B cell (primary cell): ENCODE measurements around the gene HPN. TPM values are rescaled to one million over a fixed set of nuclear protein-coding genes. Genes with fewer than 3 reads are reported as not detected.

Experiments used
- ATAC-seq: fragments of 200-7000 bp; cut with Tn5 transposase; one replicate; pipeline ENCODE4 v1.10.0; 2021; ENCODE audit warnings: low read depth, mild to moderate bottlenecking, moderate number of reproducible peaks, moderate library complexity
- CTCF ChIA-PET: fragments of 350-600 bp; sonication (Branson Sonifier 250); formaldehyde crosslinking; loops from one replicate; lab custom pipeline; 2021; ENCODE audit warnings: antibody characterized with exemption, inconsistent platforms; lab: Charles Lee
- POLR2A ChIA-PET: fragments of 350-600 bp; sonication (Branson Sonifier 250); formaldehyde crosslinking; loops from one replicate; lab custom pipeline; 2021; ENCODE audit warnings: antibody characterized with exemption; lab: Charles Lee
- DNase-seq: peaks from one replicate; pipeline ENCODE4 v3.0.0; 2013
- H2AFZ ChIP-seq: 2 replicates; pipeline ENCODE4 v1.6.1; 2012; ENCODE audit warnings: mild to moderate bottlenecking, low read depth, low read length; ENCODE audit not compliant: insufficient read depth, poor library complexity, severe bottlenecking
- H3K27ac ChIP-seq, 2 donors: 1 replicate in 1 of 2; 2 replicates in 1 of 2; pipeline ENCODE4 v1.5.1; 2012 to 2013; ENCODE audit warnings: low read length in 2 of 2, mild to moderate bottlenecking in 2 of 2, moderate library complexity in 1 of 2
- H3K27me3 ChIP-seq, 4 experiments: fragments of 200-600 bp in 1 of 4; sonication (generic) in 1 of 4; replicated peaks in 1 of 4; 1 replicate in 2 of 4; 2 replicates in 2 of 4; pipeline versions ENCODE4 v1.6.1 to v1.7.0; 2013 to 2016; ENCODE audit warnings: low read length in 3 of 4, mild to moderate bottlenecking in 2 of 4, mixed read lengths in 1 of 4, moderate library complexity in 1 of 4; ENCODE audit not compliant: insufficient read depth in 4 of 4, control insufficient read depth in 3 of 4; ENCODE audit errors: control extremely low read depth in 1 of 4
- H3K36me3 ChIP-seq, 2 experiments: replicated peaks in 1 of 2; 1 replicate in 1 of 2; 2 replicates in 1 of 2; pipeline versions ENCODE4 v1.6.1 to v1.7.1; 2013; ENCODE audit warnings: low read length in 1 of 2; ENCODE audit not compliant: insufficient read depth in 2 of 2, control insufficient read depth in 1 of 2; ENCODE audit errors: control extremely low read depth in 1 of 2, extremely low read depth in 1 of 2
- H3K4me1 ChIP-seq, 2 donors: fragments of 200-600 bp in 1 of 2; sonication (generic) in 1 of 2; 1 replicate in 1 of 2; 2 replicates in 1 of 2; pipeline versions ENCODE4 v1.5.1 to v1.6.1; 2013 to 2017; ENCODE audit warnings: low read length in 2 of 2; ENCODE audit not compliant: control insufficient read depth in 2 of 2, insufficient read depth in 2 of 2
- H3K4me2 ChIP-seq: replicated peaks from 2 replicates; pipeline ENCODE3; 2012; ENCODE audit warnings: mild to moderate bottlenecking, low read depth, low read length; ENCODE audit not compliant: poor library complexity, severe bottlenecking
- H3K4me3 ChIP-seq, 5 experiments: fragments of 200-600 bp in 1 of 5; sonication (generic) in 1 of 5; 1 replicate in 3 of 5; 2 replicates in 2 of 5; pipeline versions ENCODE4 v1.5.1 to v1.7.0; 2011 to 2016; ENCODE audit warnings: low read length in 4 of 5, mild to moderate bottlenecking in 4 of 5, low read depth in 2 of 5, control low read depth in 1 of 5, moderate library complexity in 1 of 5; ENCODE audit not compliant: insufficient read depth in 1 of 5; ENCODE audit errors: control extremely low read depth in 1 of 5, extremely low read depth in 1 of 5
- H3K79me2 ChIP-seq: fragments of 200-600 bp; sonication (generic); one replicate; pipeline ENCODE4 v1.6.0; 2016; ENCODE audit warnings: low read length; ENCODE audit not compliant: control insufficient read depth, insufficient read depth
- H3K9ac ChIP-seq: fragments of 200-600 bp; sonication (generic); 2 replicates; pipeline ENCODE4 v1.6.1; 2017; ENCODE audit warnings: mild to moderate bottlenecking, low read length, moderate library complexity
- H3K9me3 ChIP-seq, 3 donors: one replicate each; pipeline versions ENCODE4 v1.6.1 to v1.7.1; 2013; ENCODE audit warnings: low read length in 2 of 3; ENCODE audit not compliant: control insufficient read depth in 2 of 3, insufficient read depth in 1 of 3; ENCODE audit errors: control extremely low read depth in 1 of 3
- H4K20me1 ChIP-seq: 2 replicates; pipeline ENCODE4 v1.6.0; 2012; ENCODE audit warnings: mild to moderate bottlenecking, low read length; ENCODE audit not compliant: insufficient read depth, control insufficient read depth, poor library complexity, severe bottlenecking
- H3K27ac Mint-ChIP-seq: one replicate; pipeline ENCODE4 v1.8.0; 2021; ENCODE audit warnings: mixed read lengths
- H3K27me3 Mint-ChIP-seq: one replicate; pipeline ENCODE4 v1.8.0; 2021; ENCODE audit warnings: mixed read lengths
- H3K4me1 Mint-ChIP-seq: one replicate; pipeline ENCODE4 v1.8.0; 2021; ENCODE audit warnings: mixed read lengths
- H3K4me3 Mint-ChIP-seq: one replicate; pipeline ENCODE4 v1.8.0; 2021; ENCODE audit warnings: mixed read lengths
- H3K9me3 Mint-ChIP-seq: one replicate; pipeline ENCODE4 v1.8.0; 2022; ENCODE audit warnings: mixed read lengths; ENCODE audit not compliant: insufficient read depth
- CTCF ChIP-seq: fragments of 200-600 bp; IDR thresholded peaks from one replicate; pipeline ENCODE4 v1.8.0; 2022; ENCODE audit warnings: antibody characterized with exemption, mild to moderate bottlenecking
- EZH2 ChIP-seq: IDR thresholded peaks from 2 replicates; pipeline ENCODE4 v1.6.1; 2012; ENCODE audit warnings: borderline replicate concordance, low read depth, mild to moderate bottlenecking, moderate library complexity, low read length; ENCODE audit not compliant: insufficient read depth, poor library complexity, severe bottlenecking
- WGBS: methylation state at CpG from one replicate; pipeline ENCODE4 v1.1.5; 2013; ENCODE audit warnings: missing lambda C conversion rate; ENCODE audit not compliant: insufficient coverage; 5-methylcytosine and 5-hydroxymethylcytosine counted together
- intact Hi-C: fragments of 100-400 bp; cut with micrococcal nuclease; formaldehyde crosslinking; loops from one replicate; pipeline ENCODE4 v1.10.0; 2022
- polyA plus RNA-seq: library from polyadenylated mRNA; depleted of rRNA; stranded (reverse); fragments of >200 nt; gene quantifications from 2 replicates; pipeline ENCODE4 v1.2.3, GENCODE V29; 2012
- total RNA-seq, 2 donors: library from RNA; stranded (reverse); fragments of 120-200 nt in 1 of 2; gene quantifications; 1 replicate in 1 of 2; 2 replicates in 1 of 2; pipeline versions ENCODE4 v1.2.3 to v1.2.4, GENCODE V29; 2013 to 2022

Gene HPN
- total and polyA plus RNA-seq, 2 donors (not counting 1 experiment from before 2014, with no cell fraction given): 0.30 TPM; not detected in 1

GRCh38 chr19:35051796-35052195, 10.3 kb downstream of the HPN start:
- Histone ChIP-seq H3K27me3 (no peaks in the 10 kb centered on the region), H3K36me3 (no peaks in the 10 kb centered on the region), H2AFZ (no peak overlapping the region), H3K9me3 (no peaks in the 10 kb centered on the region), H4K20me1 (no peaks in the 10 kb centered on the region), H3K27ac (no peak overlapping the region), H3K9ac (no peak overlapping the region), H3K79me2 (no peaks in the 10 kb centered on the region), H3K4me2 (no peak overlapping the region), H3K4me3 (no peak overlapping the region), H3K4me1 (no peaks in the 10 kb centered on the region)
- Mint-ChIP-seq H3K4me1 (no peaks in the 10 kb centered on the region), H3K4me3 (no peak overlapping the region), H3K27ac (no peak overlapping the region), H3K9me3 (no peaks in the 10 kb centered on the region), H3K27me3 (peaks cover 11% of the 10 kb centered on the region)
- intact Hi-C loops: no loop called here
- TF ChIP-seq EZH2 (no peak), CTCF (no peak)
- ATAC-seq (no peak), DNase-seq (no peak)
- 98% methylated on average over 5 of the region's 5 CpGs for WGBS
- CTCF ChIA-PET: no interaction called here
- POLR2A ChIA-PET: no interaction called here

GRCh38 chr19:35052599-35053190, 11.2 kb downstream of the HPN start:
- POLR2A ChIA-PET: no interaction called here
- Mint-ChIP-seq H3K9me3 (no peaks in the 10 kb centered on the region), H3K4me3 (no peak overlapping the region), H3K27me3 (peaks cover 11% of the 10 kb centered on the region), H3K4me1 (no peaks in the 10 kb centered on the region), H3K27ac (no peak overlapping the region)
- no peak overlapping the region for H3K27ac ChIP-seq
- ATAC-seq: no peak
- H3K9ac ChIP-seq: no peak overlapping the region
- no peak overlapping the region for H3K4me2 ChIP-seq
- no peak overlapping the region for H3K4me3 ChIP-seq
- CTCF ChIA-PET: interaction anchor here (0.7 kb wide), 2 partner anchors 18 to 49 kb away, joined by 3 to 4 read pairs; no protein-coding TSS in a partner anchor
- WGBS: 85% methylated on average over 6 of the region's 8 CpGs
- DNase-seq: no peak
- no peaks in the 10 kb centered on the region for H3K36me3 ChIP-seq
- no peaks in the 10 kb centered on the region for H4K20me1 ChIP-seq
- H3K4me1 ChIP-seq: no peaks in the 10 kb centered on the region
- no peak overlapping the region for H2AFZ ChIP-seq
- H3K79me2 ChIP-seq: no peaks in the 10 kb centered on the region
- no peak for TF ChIP-seq EZH2
- TF ChIP-seq CTCF: no peak
- H3K27me3 ChIP-seq: no peaks in the 10 kb centered on the region
- intact Hi-C loops: no loop called here
- no peaks in the 10 kb centered on the region for H3K9me3 ChIP-seq
